Measurements from ENCODE around the gene SH3RF3. TPM values are rescaled to one million over a fixed set of nuclear protein-coding genes. Genes with fewer than 3 reads are reported as not detected.
A peak's percentile ranks its signal among the peaks of the same experiment; 100 is the strongest.

SH3RF3 gene
- total RNA-seq, 2 donors from 2014 or later, result 1.3 to 2.5 TPM

DNA sequence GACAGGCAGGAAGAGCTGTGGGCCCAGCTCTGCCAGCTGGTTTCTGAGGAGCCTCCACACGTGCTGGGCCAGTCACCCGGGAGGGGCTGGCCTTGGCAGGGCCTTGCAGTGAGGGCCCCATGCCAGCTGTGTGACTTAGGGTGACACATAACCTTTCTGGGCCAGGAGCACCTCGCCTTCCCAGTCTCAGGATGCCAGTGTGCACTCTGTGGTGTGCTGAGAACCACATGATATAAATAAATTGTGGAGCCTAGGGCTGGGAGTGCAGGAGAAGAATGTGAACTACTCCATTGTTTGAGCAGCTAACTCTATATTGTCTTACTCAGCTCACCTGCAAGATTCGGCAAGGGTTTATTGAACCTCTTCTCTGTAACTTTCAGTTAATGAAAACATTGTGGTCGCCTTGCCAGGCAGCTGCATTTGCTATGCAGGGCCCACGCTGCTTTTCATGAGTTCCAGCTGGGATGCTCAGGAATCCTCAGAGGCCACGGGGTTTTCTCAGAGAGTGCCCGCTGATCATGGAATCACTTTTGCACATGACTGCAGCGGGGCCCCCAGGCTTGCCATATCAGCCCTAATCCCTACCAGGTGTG lies 222.3 kb downstream of the SH3RF3 start:
- TF ChIP-seq, protein P1, sequence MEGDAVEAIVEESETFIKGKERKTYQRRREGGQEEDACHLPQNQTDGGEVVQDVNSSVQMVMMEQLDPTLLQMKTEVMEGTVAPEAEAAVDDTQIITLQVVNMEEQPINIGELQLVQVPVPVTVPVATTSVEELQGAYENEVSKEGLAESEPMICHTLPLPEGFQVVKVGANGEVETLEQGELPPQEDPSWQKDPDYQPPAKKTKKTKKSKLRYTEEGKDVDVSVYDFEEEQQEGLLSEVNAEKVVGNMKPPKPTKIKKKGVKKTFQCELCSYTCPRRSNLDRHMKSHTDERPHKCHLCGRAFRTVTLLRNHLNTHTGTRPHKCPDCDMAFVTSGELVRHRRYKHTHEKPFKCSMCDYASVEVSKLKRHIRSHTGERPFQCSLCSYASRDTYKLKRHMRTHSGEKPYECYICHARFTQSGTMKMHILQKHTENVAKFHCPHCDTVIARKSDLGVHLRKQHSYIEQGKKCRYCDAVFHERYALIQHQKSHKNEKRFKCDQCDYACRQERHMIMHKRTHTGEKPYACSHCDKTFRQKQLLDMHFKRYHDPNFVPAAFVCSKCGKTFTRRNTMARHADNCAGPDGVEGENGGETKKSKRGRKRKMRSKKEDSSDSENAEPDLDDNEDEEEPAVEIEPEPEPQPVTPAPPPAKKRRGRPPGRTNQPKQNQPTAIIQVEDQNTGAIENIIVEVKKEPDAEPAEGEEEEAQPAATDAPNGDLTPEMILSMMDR (IDR thresholded peaks at IDR 0.05), result no peak

DNA sequence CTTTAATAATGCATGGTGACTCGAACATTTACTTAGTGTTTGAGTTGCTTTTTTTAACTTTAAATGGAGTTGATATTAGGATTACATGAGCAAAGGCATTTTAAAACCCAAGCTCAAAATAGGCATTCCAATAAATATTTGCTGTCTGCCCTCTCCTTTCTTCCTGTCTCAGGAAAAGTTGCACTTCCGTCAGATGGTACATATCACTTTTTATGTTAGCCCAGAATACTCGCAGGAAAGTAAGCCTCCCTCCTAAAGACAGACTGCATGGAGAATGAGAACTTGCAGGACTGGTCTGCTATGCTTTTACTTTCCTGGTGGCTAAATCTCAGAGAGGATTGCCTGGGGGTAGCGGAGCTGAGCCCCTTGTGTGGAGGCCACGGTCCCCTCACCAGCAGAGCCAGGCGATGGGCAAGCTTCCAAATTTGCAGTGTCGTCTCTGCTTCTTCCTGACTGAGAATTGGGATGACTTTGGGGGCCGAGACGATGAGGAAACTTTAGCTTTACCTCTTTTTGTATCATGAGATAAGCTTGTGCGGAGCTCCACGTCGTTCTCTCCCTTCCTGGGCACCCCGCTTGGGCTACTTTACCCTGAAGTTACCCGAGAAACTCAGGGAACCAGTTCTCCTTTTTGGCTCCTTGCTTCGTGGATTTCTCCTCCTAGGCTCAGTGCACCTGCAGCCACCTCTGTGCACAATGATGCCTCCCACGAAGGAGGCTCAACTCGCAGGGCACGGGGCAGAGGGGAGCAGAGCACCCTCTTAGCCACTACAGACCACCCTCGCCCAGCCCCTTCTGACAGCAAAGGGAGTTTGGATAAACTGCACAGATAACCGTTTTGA lies 223.3 kb downstream of the SH3RF3 start:
- TF ChIP-seq, protein P1 (IDR thresholded peaks at IDR 0.05), result no peak

More for the DNA sequence above, 222.3 kb downstream of the SH3RF3 start:
- H3K36me3 ChIP-seq, result no peaks in the 10 kb centered on the region
- H3K27ac ChIP-seq, result no peak overlapping the region
- no peaks in the 10 kb centered on the region for H3K27me3 ChIP-seq
- no peak for DNase-seq
- H3K4me3 ChIP-seq, result no peak overlapping the region
- H3K4me1 ChIP-seq, result peaks cover 4% of the 10 kb centered on the region
- intact Hi-C loops (cut with DNase I), result no loop called here
- no peak overlapping the region for H3K9ac ChIP-seq (ENCODE audit: low read depth in 2 of 2, low read length in 2 of 2)
- H3K9me3 ChIP-seq, result no peaks in the 10 kb centered on the region

DNA sequence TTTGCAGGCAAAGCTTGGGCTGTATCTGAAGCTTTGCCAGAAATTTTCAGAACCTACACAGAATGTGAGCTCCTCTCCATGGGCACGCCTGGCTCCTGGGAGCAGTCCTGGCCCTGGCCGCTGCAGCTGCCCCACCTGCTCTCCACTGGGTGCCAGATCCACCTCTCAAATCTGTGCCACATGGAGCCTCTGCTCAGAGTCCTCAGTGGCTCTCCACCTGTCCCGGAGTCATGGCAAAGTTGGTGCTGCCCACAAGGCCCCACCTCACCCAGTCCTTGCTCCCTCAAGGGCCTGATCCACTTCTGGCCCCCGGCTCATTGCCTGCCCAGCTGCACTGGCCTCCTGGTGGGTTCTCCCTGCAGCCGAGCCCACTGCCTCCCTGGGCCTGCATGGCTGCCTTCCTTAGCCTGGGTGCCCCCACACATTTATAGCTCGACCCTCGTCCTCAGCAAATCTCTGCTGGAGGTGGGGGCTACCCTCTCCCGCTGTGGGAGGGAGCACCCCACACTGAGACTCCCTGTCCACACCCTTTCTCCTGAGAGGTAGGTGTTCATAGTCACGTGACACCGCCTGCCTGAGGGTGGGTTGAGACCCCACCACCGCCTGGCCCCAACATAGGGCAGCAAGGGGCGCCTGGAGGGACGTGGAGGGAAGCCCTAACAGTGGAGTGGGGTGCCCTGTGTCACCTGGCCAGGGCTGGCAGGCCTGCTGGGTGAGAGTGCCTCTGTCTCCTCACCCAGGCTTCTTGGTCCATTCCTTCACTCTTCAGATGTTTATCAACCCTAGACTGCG lies 224.1 kb downstream of the SH3RF3 start:
- peak; percentile 8 for DNase-seq
- intact Hi-C loops (cut with DNase I), result no loop called here
- Histone ChIP-seq H3K4me3 (no peak overlapping the region), H3K27me3 (no peaks in the 10 kb centered on the region), H3K36me3 (no peaks in the 10 kb centered on the region), H3K4me1 (peaks cover 4% of the 10 kb centered on the region), H3K9ac (ENCODE audit: low read depth in 2 of 2, low read length in 2 of 2) (no peak overlapping the region), H3K27ac (no peak overlapping the region), H3K9me3 (no peaks in the 10 kb centered on the region)
- TF ChIP-seq, protein P1 (IDR thresholded peaks at IDR 0.05), result no peak

More for the DNA sequence above, 223.3 kb downstream of the SH3RF3 start:
- Histone ChIP-seq H3K4me3 (no peak overlapping the region), H3K27me3 (no peaks in the 10 kb centered on the region), H3K9me3 (no peaks in the 10 kb centered on the region), H3K27ac (no peak overlapping the region), H3K9ac (ENCODE audit: low read depth in 2 of 2, low read length in 2 of 2) (no peak overlapping the region), H3K36me3 (no peaks in the 10 kb centered on the region), H3K4me1 (peaks cover 4% of the 10 kb centered on the region)
- peak; percentile 12 for DNase-seq
- intact Hi-C loops (cut with DNase I), result no loop called here

- TF ChIP-seq, protein P1 (IDR thresholded peaks at IDR 0.05), result no peak
Observed at GRCh38 chr2:109353806-109354745, 225.1 kb downstream of the SH3RF3 start.

More at GRCh38 chr2:109353806-109354745, 225.1 kb downstream of the SH3RF3 start:
- intact Hi-C loops (cut with DNase I), result no loop called here
- H3K36me3 ChIP-seq, result no peaks in the 10 kb centered on the region
- H3K9ac ChIP-seq (ENCODE audit: low read depth in 2 of 2, low read length in 2 of 2), result no peak overlapping the region
- H3K4me1 ChIP-seq, result peaks cover 4% of the 10 kb centered on the region
- peak; percentile 7 for DNase-seq
- peaks cover 4% of the 10 kb centered on the region for H3K9me3 ChIP-seq
- H3K27ac ChIP-seq, result no peak overlapping the region
- no peaks in the 10 kb centered on the region for H3K27me3 ChIP-seq
- no peak overlapping the region for H3K4me3 ChIP-seq
